Stimulated activated CD4-positive, alpha-beta T cell treated with anti-CD3 and anti-CD28 coated beads, Interleukin-2, amount 100 ng/mL, for 48 hours (primary cell): Measurements from ENCODE around the gene GSAP.
"Not testable (repeated sequence)": the region's sequence is repeated elsewhere in the genome, so short reads cannot be mapped to it uniquely, and the experiment has no call there.

Source experiments
- DNase-seq, 2 donors: peaks; one replicate each; pipeline ENCODE4 v3.0.0-alpha.2; 2020

Gene GSAP

GRCh38 chr7:77415823-77416620 lies at the start of gene GSAP:
Gene GSAP, minus strand, starts transcription at chr7:77416349. Its CDS starts 28 bp downstream, at chr7:77416321.
- DNase-seq: peak in 1 of 2 donors; percentile 13

GRCh38 chr7:77465256-77465655 lies 49.1 kb upstream of the GSAP start:
- DNase-seq: no peak

GRCh38 chr7:77464589-77464988 lies 48.4 kb upstream of the GSAP start:
- DNase-seq: no peak

GRCh38 chr7:77463632-77464031 lies 47.5 kb upstream of the GSAP start:
- peak in 1 of 2 donors; percentile 16 for DNase-seq

- DNase-seq: no peak
Observed at GRCh38 chr7:77461842-77462241, 45.7 kb upstream of the GSAP start.

GRCh38 chr7:77461246-77461645 lies 45.1 kb upstream of the GSAP start:
- no peak for DNase-seq

GRCh38 chr7:77460057-77460486 lies 43.9 kb upstream of the GSAP start:
- DNase-seq: no peak

- no peak for DNase-seq
Observed at GRCh38 chr7:77459311-77459726, 43.2 kb upstream of the GSAP start.

GRCh38 chr7:77458786-77459185 lies 42.6 kb upstream of the GSAP start:
- no peak for DNase-seq

GRCh38 chr7:77457779-77458178 lies 41.6 kb upstream of the GSAP start:
- DNase-seq: no peak

- no peak for DNase-seq
Observed at GRCh38 chr7:77456696-77457095, 40.5 kb upstream of the GSAP start.

GRCh38 chr7:77455321-77455720 lies 39.2 kb upstream of the GSAP start:
- no peak for DNase-seq

GRCh38 chr7:77454802-77455201 lies 38.7 kb upstream of the GSAP start:
- DNase-seq: no peak

GRCh38 chr7:77453531-77453930 lies 37.4 kb upstream of the GSAP start:
- no peak for DNase-seq

GRCh38 chr7:77451950-77452349 lies 35.8 kb upstream of the GSAP start:
- not testable (repeated sequence) for DNase-seq

- no peak for DNase-seq
Observed at GRCh38 chr7:77450613-77451012, 34.5 kb upstream of the GSAP start.

- no peak for DNase-seq
Observed at GRCh38 chr7:77450054-77450453, 33.9 kb upstream of the GSAP start.

GRCh38 chr7:77447616-77448015 lies 31.5 kb upstream of the GSAP start:
- DNase-seq: no peak

GRCh38 chr7:77444123-77444522 lies 28.0 kb upstream of the GSAP start:
- DNase-seq: no peak

GRCh38 chr7:77443042-77443441 lies 26.9 kb upstream of the GSAP start:
- no peak for DNase-seq

- DNase-seq: no peak
Observed at GRCh38 chr7:77442636-77443035, 26.5 kb upstream of the GSAP start.

GRCh38 chr7:77441046-77441445 lies 24.9 kb upstream of the GSAP start:
- DNase-seq: no peak

GRCh38 chr7:77439572-77439971 lies 23.4 kb upstream of the GSAP start:
- DNase-seq: no peak

- DNase-seq: no peak
Observed at GRCh38 chr7:77438131-77438530, 22.0 kb upstream of the GSAP start.
